HL-60 (cell line): ENCODE data around the gene FAM167B.

Experiments
- CTCF ChIP-seq: IDR thresholded peaks from one replicate; pipeline ENCODE4 v1.5.1; 2011; ENCODE audit warnings: low read length, control low read depth, inconsistent platforms; ENCODE audit not compliant: insufficient read depth
- POLR2AphosphoS5 ChIP-seq: IDR thresholded peaks from 2 replicates; pipeline ENCODE4 v1.6.1; 2012; ENCODE audit warnings: low read depth
- REST ChIP-seq: IDR thresholded peaks from 2 replicates; pipeline ENCODE4 v1.6.1; 2012; ENCODE audit warnings: low read depth; ENCODE audit not compliant: insufficient replicate concordance
- SPI1 ChIP-seq: IDR thresholded peaks from 2 replicates; pipeline ENCODE4 v1.6.1; 2012; ENCODE audit warnings: low read depth, mild to moderate bottlenecking, borderline replicate concordance

GRCh38 chr1:32239790-32240139 is 7.3 kb upstream of the FAM167B start:
- TF ChIP-seq CTCF (no peak), REST (no peak), POLR2AphosphoS5 (no peak), SPI1 (no peak)
